ENCODE results near the gene MAP3K14. TPM values are rescaled to one million over a fixed set of nuclear protein-coding genes. Genes with fewer than 3 reads are reported as not detected.

MAP3K14 gene
- total and polyA plus RNA-seq, 10 of the 15 experiments (the other 5 are each of a cell fraction or from before 2014, with no cell fraction given), result 2.1 to 33.3 (median 19.7) TPM

- peaks cover 74% of the 10 kb centered on the region for H3K4me1 ChIP-seq (ENCODE audit: control insufficient read depth, insufficient read depth, low read length)
- ATAC-seq (peak; percentile 40), DNase-seq (ENCODE audit: low read depth, low spot score) (peak; percentile 54), FAIRE-seq (peak; percentile 79)
- POLR2A ChIA-PET, result interaction anchor here (0.5 to 11.4 kb wide), 12 partner anchors 20 to 186 kb away, joined by 3 to 140 read pairs (median 8); partner anchors contain the start of genes HEXIM1, HEXIM2 and MAP3K14
- H3K9me3 ChIP-seq (replicated peaks; ENCODE audit: control insufficient read depth, insufficient read depth, low read length), result no peaks in the 10 kb centered on the region
- CTCF ChIA-PET, result interaction anchor here (0.6 to 12.8 kb wide), 15 partner anchors 7 to 185 kb away, joined by 3 to 429 read pairs (median 7); partner anchors contain the start of genes ACBD4, FMNL1 and HEXIM1
- H3K4me3 ChIP-seq, result peak overlapping the region; percentile 89
- RAD21 ChIA-PET (ENCODE audit: unreplicated experiment), result interaction anchor here (0.7 to 10.1 kb wide), 9 partner anchors 6 to 146 kb away, joined by 3 to 225 read pairs (median 10); partner anchors contain the start of genes FMNL1 and MAP3K14
- 2% methylated on average over 8 of the region's 8 CpGs for WGBS (ENCODE audit: insufficient coverage, insufficient replicate concordance, low lambda C conversion rate, missing lambda C conversion rate)
- H4K20me1 ChIP-seq (ENCODE audit: control insufficient read depth, insufficient read depth), result no peaks in the 10 kb centered on the region
- no TSS peak for BruUV-seq (replicated peaks)
- SMC1A ChIA-PET (ENCODE audit: uncharacterized antibody, unreplicated experiment), result interaction anchor here (0.7 to 11.4 kb wide), 9 partner anchors 10 to 150 kb away, joined by 3 to 201 read pairs (median 7); partner anchors contain the start of gene MAP3K14
- peak overlapping the region; percentile 92 for H3K9ac ChIP-seq (ENCODE audit: control insufficient read depth, insufficient read depth, low read length)
- in situ Hi-C loops (cut with MboI) (no loop called here), intact Hi-C loops (cut with micrococcal nuclease; ENCODE audit: unreplicated experiment) (loop anchor here (5.0 kb wide), 1 partner anchor 90 kb away; the partner anchor contains the start of gene MAP3K14)
- no peak overlapping the region for H2AFZ ChIP-seq (ENCODE audit: control insufficient read depth, low read depth, low read length)
- peaks cover 0 to 5% of the 10 kb centered on the region in 2 experiments; a peak in 2 of 4 replicates for H3K36me3 ChIP-seq (ENCODE audit: control insufficient read depth in 2 of 2, insufficient read depth in 2 of 2, low read length in 1 of 2)
- H3K79me2 ChIP-seq (ENCODE audit: control insufficient read depth, insufficient read depth, low read length), result peaks cover 89% of the 10 kb centered on the region
- H3K27me3 ChIP-seq (replicated peaks in 1 of 2; ENCODE audit: control insufficient read depth in 2 of 2, insufficient read depth in 2 of 2, low read length in 1 of 2), result no peaks in the 10 kb centered on the region
- peak overlapping the region; percentile 100 for H3K27ac ChIP-seq (ENCODE audit: control insufficient read depth, insufficient read depth)
- peak overlapping the region; percentile 100 for H3K4me2 ChIP-seq (ENCODE audit: control insufficient read depth, insufficient read depth)
- TF ChIP-seq TAF1 (IDR thresholded peaks at IDR 0.05; ENCODE audit: borderline replicate concordance, low read depth, low read length) (no peak; the same call in 1 of the 2 replicates), RFX5 (IDR thresholded peaks at IDR 0.05; ENCODE audit: low read depth, low read length) (no peak), E2F4 (IDR thresholded peaks at IDR 0.05; ENCODE audit: low read depth, low read length) (no peak), TBL1XR1 (IDR thresholded peaks at IDR 0.05; ENCODE audit: low read depth, low read length) (peak; percentile 77), CTCF (IDR thresholded peaks at IDR 0.05 in 2 of 3, conservative IDR thresholded peaks at IDR 0.05 in 1 of 3; ENCODE audit: control insufficient read depth in 2 of 3, extremely low read depth in 1 of 3, insufficient read depth in 1 of 3, low read depth in 3 of 3, low read length in 3 of 3) (no peak), SP1 (IDR thresholded peaks at IDR 0.05; ENCODE audit: low read depth, low read length) (peak; percentile 63), EED (IDR thresholded peaks at IDR 0.05; ENCODE audit: low read depth) (no peak; the same call in 1 of the 2 replicates), RAD51 (IDR thresholded peaks at IDR 0.05) (no peak), CBX3 (IDR thresholded peaks at IDR 0.05; ENCODE audit: borderline replicate concordance, low read depth) (no peak), RELA (IDR thresholded peaks at IDR 0.05; ENCODE audit: borderline replicate concordance, partially characterized antibody) (no peak), CEBPZ (IDR thresholded peaks at IDR 0.05; ENCODE audit: low read depth, low read length) (no peak), SIN3A (IDR thresholded peaks at IDR 0.05; ENCODE audit: low read depth, low read length) (no peak), ATF3 (IDR thresholded peaks at IDR 0.05; ENCODE audit: borderline replicate concordance, extremely low read depth, low read depth, low read length) (no peak), TARDBP (IDR thresholded peaks at IDR 0.05; ENCODE audit: borderline replicate concordance) (no peak)
Observed at GRCh38 chr17:45227101-45227925, 89.5 kb downstream of the MAP3K14 start.

Data from GM12878 (cell line).